ENCODE data around the gene RAET1L. TPM values are rescaled to one million over a fixed set of nuclear protein-coding genes. Genes with fewer than 3 reads are reported as not detected.
A peak's percentile ranks its signal among the peaks of the same experiment; 100 is the strongest.

The RAET1L gene
- total and polyA plus RNA-seq, 9 of the 15 experiments (the other 6 are each of a cell fraction or from before 2014, with no cell fraction given) = not detected

- TF ChIP-seq RBFOX2 (IDR thresholded peaks at IDR 0.05; ENCODE audit: low read depth, low read length) (peak; percentile 82), PTRF (tag; IDR thresholded peaks at IDR 0.05) (no peak), MLLT1 (IDR thresholded peaks at IDR 0.05) (no peak), MIER1 (IDR thresholded peaks at IDR 0.05; ENCODE audit: low read depth) (no peak), RBM17 (IDR thresholded peaks at IDR 0.05; ENCODE audit: borderline replicate concordance, low read depth, low read length) (no peak), PURB (CRISPR knock-in tag; IDR thresholded peaks at IDR 0.05; ENCODE audit: low read depth) (no peak), RBM34 (IDR thresholded peaks at IDR 0.05; ENCODE audit: borderline replicate concordance, insufficient read depth, low read length) (no peak), ZNF197 (CRISPR knock-in tag; IDR thresholded peaks at IDR 0.05; ENCODE audit: low read depth) (no peak), MYBL2 (IDR thresholded peaks at IDR 0.05; ENCODE audit: low read depth) (no peak), MYBL2 (CRISPR knock-in tag; IDR thresholded peaks at IDR 0.05; ENCODE audit: borderline replicate concordance) (no peak), PHB (CRISPR knock-in tag; IDR thresholded peaks at IDR 0.05) (no peak), PHB2 (IDR thresholded peaks at IDR 0.05; ENCODE audit: low read depth) (no peak), NCOR1 (IDR thresholded peaks at IDR 0.05) (no peak), ZNF124 (CRISPR knock-in tag; IDR thresholded peaks at IDR 0.05) (no peak), ZNF239 (CRISPR knock-in tag; IDR thresholded peaks at IDR 0.05) (no peak), E2F3 (CRISPR knock-in tag; IDR thresholded peaks at IDR 0.05) (no peak), BCL6 (CRISPR knock-in tag; IDR thresholded peaks at IDR 0.05) (no peak), EP300 (IDR thresholded peaks at IDR 0.05; ENCODE audit: low read length) (no peak), HDAC3 (IDR thresholded peaks at IDR 0.05; ENCODE audit: borderline replicate concordance, partially characterized antibody) (no peak), GMEB1 (CRISPR knock-in tag; IDR thresholded peaks at IDR 0.05) (no peak), RBBP5 (IDR thresholded peaks at IDR 0.05; ENCODE audit: borderline replicate concordance, insufficient read depth, low read length, poor library complexity, severe bottlenecking) (peak; percentile 45), HDAC6 (IDR thresholded peaks at IDR 0.05; ENCODE audit: low read depth, low read length) (no peak)
Observed at GRCh38 chr6:150004783-150005717, 20.3 kb downstream of the RAET1L start (continued).

All from K562 (cell line).